ENCODE data around the gene GEMIN2.

DNA sequence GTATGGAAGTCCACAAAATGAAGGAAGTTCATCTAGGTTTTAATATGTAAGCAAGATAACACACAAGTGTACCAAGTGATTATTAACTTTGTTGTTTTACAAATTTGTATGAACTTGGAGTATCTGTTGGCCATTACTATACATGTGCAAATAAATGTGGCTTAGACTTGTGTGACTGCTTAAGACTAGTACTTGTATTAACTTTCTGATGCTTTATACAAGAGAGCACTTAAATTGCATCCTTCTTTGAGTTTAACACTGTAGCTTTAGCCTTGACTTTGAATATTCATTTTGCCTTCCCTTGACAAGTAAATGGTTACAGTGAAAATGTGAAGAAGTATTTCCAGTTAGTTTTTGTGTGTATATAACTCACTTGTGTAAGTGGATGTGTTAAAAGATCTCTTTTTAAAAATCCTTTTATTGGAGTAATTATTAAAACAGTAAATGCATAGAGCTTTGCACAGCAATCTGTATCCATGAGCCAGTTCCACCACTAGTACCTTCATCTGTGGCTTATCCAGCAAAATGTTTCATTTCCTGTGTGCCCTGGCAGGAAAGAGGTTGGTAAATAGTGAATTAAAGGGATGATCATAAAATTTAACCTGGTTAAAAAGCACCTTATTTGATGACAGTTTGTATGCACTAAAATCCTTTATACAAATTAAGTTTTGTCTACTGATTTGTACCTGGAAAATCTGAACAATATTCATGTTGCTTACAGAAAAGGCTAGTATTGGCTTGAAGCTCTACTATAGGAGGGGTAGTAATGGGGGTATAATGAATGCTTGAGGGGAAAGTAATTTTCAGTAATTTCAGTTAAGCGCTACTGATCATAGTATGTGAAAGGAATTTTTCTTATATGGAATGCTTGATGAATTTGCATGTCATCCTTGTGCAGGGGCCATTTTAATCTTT is 68.9 kb downstream of the GEMIN2 start:
- TF ChIP-seq, protein P1, sequence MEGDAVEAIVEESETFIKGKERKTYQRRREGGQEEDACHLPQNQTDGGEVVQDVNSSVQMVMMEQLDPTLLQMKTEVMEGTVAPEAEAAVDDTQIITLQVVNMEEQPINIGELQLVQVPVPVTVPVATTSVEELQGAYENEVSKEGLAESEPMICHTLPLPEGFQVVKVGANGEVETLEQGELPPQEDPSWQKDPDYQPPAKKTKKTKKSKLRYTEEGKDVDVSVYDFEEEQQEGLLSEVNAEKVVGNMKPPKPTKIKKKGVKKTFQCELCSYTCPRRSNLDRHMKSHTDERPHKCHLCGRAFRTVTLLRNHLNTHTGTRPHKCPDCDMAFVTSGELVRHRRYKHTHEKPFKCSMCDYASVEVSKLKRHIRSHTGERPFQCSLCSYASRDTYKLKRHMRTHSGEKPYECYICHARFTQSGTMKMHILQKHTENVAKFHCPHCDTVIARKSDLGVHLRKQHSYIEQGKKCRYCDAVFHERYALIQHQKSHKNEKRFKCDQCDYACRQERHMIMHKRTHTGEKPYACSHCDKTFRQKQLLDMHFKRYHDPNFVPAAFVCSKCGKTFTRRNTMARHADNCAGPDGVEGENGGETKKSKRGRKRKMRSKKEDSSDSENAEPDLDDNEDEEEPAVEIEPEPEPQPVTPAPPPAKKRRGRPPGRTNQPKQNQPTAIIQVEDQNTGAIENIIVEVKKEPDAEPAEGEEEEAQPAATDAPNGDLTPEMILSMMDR (IDR thresholded peaks at IDR 0.05): no peak
- no peak for TF ChIP-seq POLR2A (IDR thresholded peaks at IDR 0.05)

Data from heart left ventricle (tissue), 13 donors.